BJ (cell line): ENCODE results near the gene UBE2B. TPM values are rescaled to one million over a fixed set of nuclear protein-coding genes. Genes with fewer than 3 reads are reported as not detected.

ENCODE experiments used
- CTCF ChIA-PET: fragments of 350-600 bp; formaldehyde crosslinking; extraction: SDS; loops from one replicate; lab custom pipeline; 2021; ENCODE audit warnings: antibody characterized with exemption, inconsistent platforms; lab: Yijun Ruan, JAX
- POLR2A ChIA-PET: fragments of 300-600 bp; sonication (Branson Sonifier 250); formaldehyde crosslinking; extraction: SDS; loops from one replicate; lab custom pipeline; 2021; ENCODE audit warnings: antibody characterized with exemption; lab: Charles Lee
- DNase-seq: peaks from one replicate; pipeline ENCODE4 v3.0.0-alpha.2; 2011; ENCODE audit warnings: low read depth
- H3K27me3 ChIP-seq: 2 replicates; pipeline ENCODE4 v1.6.0; 2011; ENCODE audit warnings: low read length; ENCODE audit not compliant: control insufficient read depth, insufficient read depth
- H3K36me3 ChIP-seq: 2 replicates; pipeline ENCODE4 v1.5.1; 2011; ENCODE audit warnings: low read length; ENCODE audit not compliant: control insufficient read depth, insufficient read depth
- H3K4me3 ChIP-seq: 2 replicates; pipeline ENCODE4 v1.5.1; 2011; ENCODE audit warnings: low read depth, mild to moderate bottlenecking, control low read depth, low read length
- polyA plus RNA-seq: library from polyadenylated mRNA; depleted of rRNA; stranded (reverse); fragments of >200 nt; gene quantifications from 2 replicates; pipeline ENCODE4 v1.2.3, GENCODE V29; 2011
- TF ChIP-seq, protein P1 (sequence below): IDR thresholded peaks from 2 replicates; pipeline ENCODE4 v1.5.1; 2011; ENCODE audit warnings: low read depth, mild to moderate bottlenecking, control low read depth, inconsistent platforms, low read length, moderate library complexity; ENCODE audit not compliant: insufficient read depth

Gene UBE2B
- polyA plus RNA-seq, 1 experiment = 17.6 TPM

DNA sequence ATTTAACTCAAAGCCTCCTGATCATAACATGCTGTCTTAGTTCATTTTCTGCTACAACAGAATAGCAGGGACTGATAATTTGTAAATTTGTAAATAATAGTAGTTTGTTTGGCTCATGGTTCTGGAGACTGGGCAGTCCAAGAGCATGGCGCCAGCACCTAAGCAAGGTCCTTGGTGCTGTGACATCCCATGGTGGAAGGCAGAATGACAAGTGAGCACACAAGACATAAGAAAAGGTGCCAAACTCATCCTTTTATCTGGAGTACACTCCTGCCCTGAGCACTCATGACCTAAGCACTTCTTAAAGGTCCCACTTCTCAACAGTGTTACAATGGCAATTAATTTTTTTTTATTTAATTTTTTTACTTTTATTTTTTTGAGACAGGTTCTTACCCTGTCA lies 16.1 kb downstream of the UBE2B start:
- CTCF ChIA-PET = interaction anchor here (1.6 kb wide), 1 partner anchor 16 kb away, joined by 3 read pairs; the partner anchor contains the start of gene UBE2B
- Histone ChIP-seq H3K27me3 (no peaks in the 10 kb centered on the region), H3K36me3 (peaks cover 7% of the 10 kb centered on the region), H3K4me3 (no peak overlapping the region)
- no peak for DNase-seq
- POLR2A ChIA-PET = no interaction called here
- TF ChIP-seq, protein P1, sequence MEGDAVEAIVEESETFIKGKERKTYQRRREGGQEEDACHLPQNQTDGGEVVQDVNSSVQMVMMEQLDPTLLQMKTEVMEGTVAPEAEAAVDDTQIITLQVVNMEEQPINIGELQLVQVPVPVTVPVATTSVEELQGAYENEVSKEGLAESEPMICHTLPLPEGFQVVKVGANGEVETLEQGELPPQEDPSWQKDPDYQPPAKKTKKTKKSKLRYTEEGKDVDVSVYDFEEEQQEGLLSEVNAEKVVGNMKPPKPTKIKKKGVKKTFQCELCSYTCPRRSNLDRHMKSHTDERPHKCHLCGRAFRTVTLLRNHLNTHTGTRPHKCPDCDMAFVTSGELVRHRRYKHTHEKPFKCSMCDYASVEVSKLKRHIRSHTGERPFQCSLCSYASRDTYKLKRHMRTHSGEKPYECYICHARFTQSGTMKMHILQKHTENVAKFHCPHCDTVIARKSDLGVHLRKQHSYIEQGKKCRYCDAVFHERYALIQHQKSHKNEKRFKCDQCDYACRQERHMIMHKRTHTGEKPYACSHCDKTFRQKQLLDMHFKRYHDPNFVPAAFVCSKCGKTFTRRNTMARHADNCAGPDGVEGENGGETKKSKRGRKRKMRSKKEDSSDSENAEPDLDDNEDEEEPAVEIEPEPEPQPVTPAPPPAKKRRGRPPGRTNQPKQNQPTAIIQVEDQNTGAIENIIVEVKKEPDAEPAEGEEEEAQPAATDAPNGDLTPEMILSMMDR = no peak

DNA sequence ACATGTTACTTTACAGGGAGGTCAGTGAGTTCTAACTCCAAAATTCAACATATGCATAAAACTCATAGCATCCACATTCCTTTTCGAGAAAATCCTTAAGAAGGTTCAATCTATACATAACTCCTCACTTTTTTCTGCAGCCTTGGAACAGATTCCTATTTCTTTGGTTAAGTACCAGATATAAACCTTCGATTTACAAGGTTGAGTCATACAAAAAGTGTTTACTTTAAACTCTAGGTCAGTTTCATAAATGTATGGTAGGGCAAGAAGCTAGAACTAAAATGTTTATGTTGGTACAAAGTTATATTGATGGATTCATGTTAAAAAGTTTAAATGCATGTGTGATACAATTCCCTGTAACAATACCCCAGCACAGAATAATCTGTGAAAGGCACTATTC lies 20.9 kb downstream of the UBE2B start:
- peaks cover 4% of the 10 kb centered on the region for H3K36me3 ChIP-seq
- no peak overlapping the region for H3K4me3 ChIP-seq
- no peak for DNase-seq
- ChIA-PET CTCF (interaction anchor here (1.0 to 1.7 kb wide), 4 partner anchors 10 to 186 kb away, joined by 3 to 6 read pairs (median 5); partner anchors contain the start of gene UBE2B), POLR2A (no interaction called here)
- H3K27me3 ChIP-seq = no peaks in the 10 kb centered on the region
- TF ChIP-seq, protein P1 = no peak

DNA sequence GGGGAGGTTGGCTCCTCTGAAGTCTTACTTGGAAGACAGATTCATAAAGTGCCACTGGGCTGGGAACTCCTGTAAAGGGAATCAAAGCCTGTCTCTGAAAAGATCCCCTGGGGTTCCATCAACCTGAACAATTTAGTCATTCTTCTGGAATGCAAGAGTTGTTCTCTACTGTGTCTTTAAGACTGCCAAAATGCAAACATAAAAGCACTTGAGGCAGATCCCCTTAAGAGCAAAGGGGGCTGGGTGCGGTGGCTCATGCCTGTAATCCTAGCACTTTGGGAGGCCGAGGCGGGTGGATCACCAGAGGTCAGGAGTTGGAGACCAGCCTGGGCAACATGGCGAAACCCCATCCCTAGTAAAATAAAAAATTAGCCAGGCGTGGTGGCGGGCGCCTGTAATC lies 23.6 kb downstream of the UBE2B start:
- peaks cover 6% of the 10 kb centered on the region for H3K36me3 ChIP-seq

DNA sequence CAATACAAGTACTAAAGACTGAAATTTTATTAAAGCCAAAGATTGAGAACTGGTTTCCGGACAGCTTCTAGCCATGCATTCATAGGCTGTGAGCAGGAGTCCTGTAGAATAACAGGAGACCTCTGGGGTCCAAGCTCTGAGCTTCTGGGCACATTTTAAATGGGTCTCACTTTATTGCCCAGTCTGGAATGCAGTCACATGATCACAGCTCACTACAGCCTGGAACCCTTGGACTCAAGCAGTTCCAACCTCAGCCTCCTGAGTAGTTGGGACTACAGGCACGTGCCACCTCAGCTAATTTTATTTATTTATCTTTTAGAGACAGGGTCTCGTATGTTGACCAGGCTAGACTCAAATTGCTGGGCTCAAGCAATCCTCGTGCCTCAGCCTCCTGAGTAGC lies 24.9 kb downstream of the UBE2B start:
- CTCF ChIA-PET = interaction anchor here (0.6 to 3.4 kb wide), 5 partner anchors 10 to 191 kb away, joined by 3 to 12 read pairs (median 4); partner anchors contain the start of gene CDKN2AIPNL

More for the DNA sequence above, 23.6 kb downstream of the UBE2B start:
- TF ChIP-seq, protein P1 = no peak
- no peak overlapping the region for H3K4me3 ChIP-seq
- ChIA-PET POLR2A (no interaction called here), CTCF (interaction anchor here (0.9 to 3.4 kb wide), 3 partner anchors 11 to 23 kb away, joined by 3 to 12 read pairs (median 3); partner anchors contain the start of genes CDKN2AIPNL and UBE2B)
- no peak for DNase-seq
- no peaks in the 10 kb centered on the region for H3K27me3 ChIP-seq

DNA sequence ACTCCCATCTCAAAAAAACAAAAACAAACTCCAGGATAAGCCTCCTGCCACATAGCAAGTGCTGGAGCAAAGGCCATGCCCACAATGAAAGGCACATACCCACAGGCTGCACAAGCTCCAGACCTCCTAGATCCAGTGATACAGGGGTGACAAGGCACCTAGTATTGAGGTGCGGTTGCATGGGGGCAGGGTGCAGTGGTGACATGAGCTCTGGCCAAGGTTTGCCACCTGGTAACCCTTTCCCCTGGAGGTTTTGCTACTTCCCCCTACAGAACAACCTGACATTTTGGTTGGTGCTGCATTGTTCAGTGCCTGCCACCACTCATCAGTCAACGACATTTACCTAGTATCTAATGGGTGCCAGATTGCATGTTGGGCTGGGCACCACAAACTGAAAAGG lies 25.8 kb downstream of the UBE2B start:
- Histone ChIP-seq H3K36me3 (peaks cover 6% of the 10 kb centered on the region), H3K27me3 (no peaks in the 10 kb centered on the region), H3K4me3 (no peak overlapping the region)
- TF ChIP-seq, protein P1 = no peak
- ChIA-PET CTCF (interaction anchor here (1.5 to 3.4 kb wide), 3 partner anchors 9 to 131 kb away, joined by 3 to 12 read pairs (median 6); partner anchors contain the start of gene CDKN2AIPNL), POLR2A (no interaction called here)
- no peak for DNase-seq

More for the DNA sequence above, 24.9 kb downstream of the UBE2B start:
- Histone ChIP-seq H3K27me3 (no peaks in the 10 kb centered on the region), H3K4me3 (no peak overlapping the region), H3K36me3 (peaks cover 6% of the 10 kb centered on the region)
- POLR2A ChIA-PET = no interaction called here
- TF ChIP-seq, protein P1 = no peak
- no peak for DNase-seq
